HUES64 (cell line): ENCODE results near the gene TOX2.

Source experiments
- H3K27ac ChIP-seq: 2 replicates; pipeline ENCODE4 v1.7.0; 2013; ENCODE audit warnings: low read depth, low read length, inconsistent platforms
- H3K27me3 ChIP-seq: 2 replicates; pipeline ENCODE4 v1.6.1; 2013; ENCODE audit warnings: mild to moderate bottlenecking, low read length; ENCODE audit not compliant: insufficient read depth
- H3K36me3 ChIP-seq: 2 replicates; pipeline ENCODE4 v1.6.1; 2013; ENCODE audit warnings: mild to moderate bottlenecking, low read length; ENCODE audit not compliant: insufficient read depth
- H3K4me1 ChIP-seq: 2 replicates; pipeline ENCODE4 v1.6.1; 2013; ENCODE audit warnings: mild to moderate bottlenecking, low read length, moderate library complexity; ENCODE audit not compliant: insufficient read depth
- H3K4me3 ChIP-seq: 2 replicates; pipeline ENCODE4 v1.5.1; 2013; ENCODE audit warnings: mild to moderate bottlenecking, low read length, moderate library complexity
- H3K9ac ChIP-seq: 2 replicates; pipeline ENCODE4 v1.6.1; 2013; ENCODE audit warnings: mild to moderate bottlenecking, low read depth, low read length
- H3K9me3 ChIP-seq: 2 replicates; pipeline ENCODE4 v1.6.1; 2013; ENCODE audit warnings: low read depth, low read length; ENCODE audit not compliant: insufficient read depth
- WGBS: fragments of 150-250, 120-280 bp; methylation state at CpG from one replicate; pipeline ENCODE4 v1.1.7; 2013; ENCODE audit warnings: missing lambda C conversion rate; 5-methylcytosine and 5-hydroxymethylcytosine counted together

TOX2 gene

DNA sequence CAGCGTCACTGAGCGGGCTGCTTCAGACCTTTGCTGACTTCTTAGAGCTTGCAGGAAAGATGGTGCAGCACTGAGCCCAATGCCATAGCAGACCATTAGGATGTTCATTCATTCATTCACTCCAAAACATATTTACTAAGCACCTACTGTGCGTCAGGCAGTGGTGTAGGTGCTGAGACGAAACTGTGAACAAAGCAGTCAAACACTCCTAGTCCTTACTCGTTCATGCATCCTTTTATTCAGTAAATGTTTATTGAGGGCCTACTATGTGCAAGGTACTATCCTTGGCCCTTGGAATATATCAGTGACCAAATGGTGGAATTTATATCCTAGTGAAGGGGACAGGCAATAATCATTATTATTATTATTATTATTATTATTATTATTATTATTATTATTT lies 76.6 kb downstream of the TOX2 start:
- WGBS: 95% methylated on average over 5 of the region's 5 CpGs

DNA sequence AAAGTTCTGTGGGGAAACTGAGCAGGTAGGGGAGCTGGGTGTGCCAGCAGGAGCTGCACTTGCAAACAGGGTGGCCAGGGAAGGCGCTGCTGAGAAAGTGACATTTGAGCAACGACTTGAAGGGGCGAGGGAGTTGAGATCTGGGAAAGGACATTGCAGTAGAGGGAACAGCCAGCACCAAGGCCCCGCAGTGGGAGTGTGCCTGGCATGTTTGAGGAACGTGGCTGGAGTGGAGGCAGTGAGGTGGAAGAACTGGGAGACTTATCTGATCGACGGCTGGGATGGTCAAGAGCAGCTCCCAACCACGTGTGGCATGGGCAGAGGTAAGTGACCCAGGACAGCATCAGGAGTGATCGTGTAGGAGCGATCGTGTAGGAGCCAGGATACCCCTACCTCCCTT lies 77.3 kb downstream of the TOX2 start:
- Histone ChIP-seq H3K4me3 (no peak overlapping the region), H3K36me3 (no peaks in the 10 kb centered on the region), H3K27me3 (no peaks in the 10 kb centered on the region), H3K9me3 (no peaks in the 10 kb centered on the region), H3K27ac (no peak overlapping the region), H3K9ac (no peak overlapping the region), H3K4me1 (no peaks in the 10 kb centered on the region)
- WGBS: 90% methylated on average over 11 of the region's 11 CpGs

More for the DNA sequence above, 76.6 kb downstream of the TOX2 start:
- Histone ChIP-seq H3K9me3 (no peaks in the 10 kb centered on the region), H3K9ac (no peak overlapping the region), H3K4me3 (no peak overlapping the region), H3K36me3 (no peaks in the 10 kb centered on the region), H3K27me3 (no peaks in the 10 kb centered on the region), H3K4me1 (no peaks in the 10 kb centered on the region), H3K27ac (no peak overlapping the region)

GRCh38 chr20:43992885-43993284 lies 78.2 kb downstream of the TOX2 start:
- Histone ChIP-seq H3K9ac (no peak overlapping the region), H3K4me1 (no peaks in the 10 kb centered on the region), H3K9me3 (no peaks in the 10 kb centered on the region), H3K4me3 (no peak overlapping the region), H3K27ac (no peak overlapping the region), H3K36me3 (no peaks in the 10 kb centered on the region), H3K27me3 (no peaks in the 10 kb centered on the region)
- WGBS: 94% methylated on average over 10 of the region's 10 CpGs

GRCh38 chr20:43993560-43993959 lies 78.9 kb downstream of the TOX2 start:
- Histone ChIP-seq H3K4me3 (no peak overlapping the region), H3K27me3 (no peaks in the 10 kb centered on the region), H3K4me1 (no peaks in the 10 kb centered on the region), H3K27ac (no peak overlapping the region), H3K9ac (no peak overlapping the region), H3K9me3 (no peaks in the 10 kb centered on the region), H3K36me3 (no peaks in the 10 kb centered on the region)
- WGBS: 92% methylated on average over 4 of the region's 4 CpGs

DNA sequence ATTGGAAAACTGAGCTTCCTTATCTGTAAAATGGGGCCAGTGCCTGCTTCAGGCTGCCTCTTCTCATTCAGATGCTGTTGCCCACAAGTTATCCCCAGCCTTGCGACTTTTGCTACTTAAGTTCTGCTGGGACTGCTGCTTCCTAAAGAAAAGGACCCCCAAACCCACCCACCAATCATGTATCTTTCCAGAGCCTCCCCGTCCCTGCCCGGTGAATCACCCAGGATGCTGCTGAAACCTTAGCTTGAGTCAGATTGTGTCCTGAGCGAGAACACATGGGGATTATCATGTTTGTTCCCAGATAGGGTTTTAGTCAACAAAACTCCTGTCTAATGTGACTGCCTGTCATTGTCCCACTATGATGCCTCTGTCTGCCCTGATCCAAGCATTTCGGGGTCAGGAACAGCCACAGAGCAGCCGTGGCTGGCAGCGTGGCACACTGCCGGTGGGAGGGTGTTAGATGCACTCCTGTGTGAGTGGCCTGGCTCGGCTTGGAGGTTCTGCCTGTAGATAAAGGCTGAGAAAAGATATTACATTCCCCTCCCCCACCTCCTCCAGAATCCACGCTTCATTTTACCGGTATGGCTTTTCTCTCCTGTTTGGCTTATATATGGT lies 79.9 kb downstream of the TOX2 start:
- H3K36me3 ChIP-seq: no peaks in the 10 kb centered on the region
- 79% methylated on average over 8 of the region's 11 CpGs for WGBS
- H3K27ac ChIP-seq: no peak overlapping the region

GRCh38 chr20:43995645-43996044 lies 81.0 kb downstream of the TOX2 start:
- Histone ChIP-seq H3K4me3 (no peak overlapping the region), H3K36me3 (no peaks in the 10 kb centered on the region), H3K9ac (no peak overlapping the region), H3K27me3 (no peaks in the 10 kb centered on the region), H3K4me1 (no peaks in the 10 kb centered on the region), H3K27ac (no peak overlapping the region), H3K9me3 (no peaks in the 10 kb centered on the region)

More for the DNA sequence above, 79.9 kb downstream of the TOX2 start:
- Histone ChIP-seq H3K4me3 (no peak overlapping the region), H3K9me3 (no peaks in the 10 kb centered on the region), H3K9ac (no peak overlapping the region), H3K4me1 (no peaks in the 10 kb centered on the region), H3K27me3 (no peaks in the 10 kb centered on the region)

DNA sequence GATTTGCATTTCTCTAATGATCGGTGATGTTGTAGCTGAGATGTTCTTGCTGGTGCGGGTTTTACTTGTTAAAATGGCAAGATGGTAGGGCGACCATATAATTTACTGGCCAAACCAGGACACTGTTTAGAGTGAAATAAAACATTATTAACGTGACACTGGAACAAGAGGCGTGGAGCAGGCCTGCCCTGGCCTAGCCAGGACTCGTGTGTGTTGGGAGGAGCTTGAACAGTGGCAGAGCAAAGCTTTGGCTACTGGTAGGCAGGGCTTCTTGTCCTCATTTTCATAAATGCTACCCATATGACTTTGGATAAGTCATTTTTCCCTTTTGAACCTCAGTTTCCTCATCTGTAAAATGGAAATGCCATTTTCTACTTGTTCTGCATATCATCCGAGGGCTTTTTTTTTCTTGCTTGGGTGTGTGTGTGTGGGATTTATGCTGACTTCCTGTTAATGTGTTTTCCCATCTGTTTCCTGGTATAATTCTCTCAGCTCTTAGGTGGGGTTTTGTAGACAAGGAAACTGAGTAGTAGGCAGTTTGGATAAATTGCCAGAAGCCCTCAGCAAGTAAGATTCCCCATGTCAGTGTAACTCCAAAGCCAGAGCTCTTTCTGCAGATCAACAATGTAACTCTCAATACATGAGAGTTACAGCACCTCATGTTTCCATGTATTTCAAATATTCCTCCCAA lies 81.7 kb downstream of the TOX2 start:
- H3K4me1 ChIP-seq: no peaks in the 10 kb centered on the region
- H3K27me3 ChIP-seq: no peaks in the 10 kb centered on the region
- H3K36me3 ChIP-seq: no peaks in the 10 kb centered on the region
- H3K9me3 ChIP-seq: no peaks in the 10 kb centered on the region
- H3K27ac ChIP-seq: no peak overlapping the region
- H3K9ac ChIP-seq: no peak overlapping the region
- no peak overlapping the region for H3K4me3 ChIP-seq
- 96% methylated on average over 7 of the region's 7 CpGs for WGBS

DNA sequence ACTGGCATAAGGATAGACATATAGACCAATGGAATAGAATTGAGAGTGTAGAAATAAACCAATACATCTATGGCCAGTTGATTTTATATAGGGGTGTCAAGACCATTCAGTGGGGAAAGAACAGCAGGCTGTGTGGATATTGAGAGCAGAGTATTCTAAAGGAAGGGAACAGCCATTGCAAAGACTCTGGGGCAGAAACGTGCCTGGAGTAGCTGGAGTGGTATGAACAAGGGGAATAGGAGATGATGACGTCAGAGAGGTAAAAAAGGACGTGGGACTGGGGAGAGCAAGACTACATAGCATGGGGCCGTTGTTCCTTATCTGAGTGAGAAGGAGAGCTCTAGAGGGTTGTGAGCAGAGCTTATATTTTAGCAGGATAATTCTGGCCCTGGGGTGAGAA lies 85.2 kb downstream of the TOX2 start:
- H3K4me3 ChIP-seq: no peak overlapping the region
- H3K27me3 ChIP-seq: no peaks in the 10 kb centered on the region
- WGBS: 80% methylated on average over 4 of the region's 4 CpGs
- no peak overlapping the region for H3K27ac ChIP-seq
- no peaks in the 10 kb centered on the region for H3K9me3 ChIP-seq
- H3K4me1 ChIP-seq: no peaks in the 10 kb centered on the region
- no peak overlapping the region for H3K9ac ChIP-seq
- H3K36me3 ChIP-seq: no peaks in the 10 kb centered on the region

DNA sequence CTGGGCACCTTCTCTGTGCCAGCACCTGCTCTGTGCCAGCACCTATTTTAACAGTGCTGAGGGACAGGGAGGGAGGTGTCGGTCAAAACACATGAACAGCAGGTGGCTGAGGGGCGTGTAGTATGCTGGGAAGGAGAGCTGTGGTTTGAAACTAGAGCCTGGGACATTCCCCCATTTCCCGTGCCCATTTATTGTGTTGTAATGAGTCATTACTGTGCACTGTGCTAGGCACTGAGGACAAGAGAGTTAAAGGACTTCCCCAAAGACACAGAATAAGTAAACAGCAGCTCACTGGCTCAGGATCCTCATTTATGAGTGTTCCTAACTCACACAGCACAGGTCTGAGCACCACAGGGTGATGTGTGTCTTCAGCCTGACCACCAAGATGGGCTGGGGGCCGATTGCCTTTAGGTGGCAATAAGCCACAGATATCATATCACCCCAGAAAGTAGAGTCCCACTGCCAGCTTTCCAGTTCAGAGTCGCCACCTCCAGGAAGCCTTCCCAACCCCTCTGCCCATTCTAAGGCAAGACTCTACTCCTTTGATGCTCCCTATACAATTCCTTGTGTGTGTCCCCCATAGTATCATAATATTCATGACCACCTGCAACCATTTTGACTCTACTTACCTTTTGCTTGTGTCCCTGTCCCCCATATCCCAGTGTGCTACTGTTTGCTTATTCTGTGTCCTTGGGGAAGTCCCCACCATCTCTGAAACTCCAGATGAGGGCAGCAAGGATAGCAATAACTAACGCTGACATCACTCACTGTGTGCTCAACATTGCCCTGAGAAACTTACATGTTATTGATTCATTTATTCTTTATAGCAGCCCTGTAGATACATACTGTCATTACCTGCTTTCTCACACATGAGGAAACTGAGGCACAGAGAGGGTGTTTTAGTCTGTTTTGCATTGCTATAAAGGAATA lies 87.3 kb downstream of the TOX2 start:
- Histone ChIP-seq H3K4me3 (no peak overlapping the region), H3K9ac (no peak overlapping the region), H3K27me3 (no peaks in the 10 kb centered on the region), H3K4me1 (no peaks in the 10 kb centered on the region), H3K27ac (no peak overlapping the region), H3K36me3 (no peaks in the 10 kb centered on the region), H3K9me3 (no peaks in the 10 kb centered on the region)
- 91% methylated on average over 6 of the region's 6 CpGs for WGBS

DNA sequence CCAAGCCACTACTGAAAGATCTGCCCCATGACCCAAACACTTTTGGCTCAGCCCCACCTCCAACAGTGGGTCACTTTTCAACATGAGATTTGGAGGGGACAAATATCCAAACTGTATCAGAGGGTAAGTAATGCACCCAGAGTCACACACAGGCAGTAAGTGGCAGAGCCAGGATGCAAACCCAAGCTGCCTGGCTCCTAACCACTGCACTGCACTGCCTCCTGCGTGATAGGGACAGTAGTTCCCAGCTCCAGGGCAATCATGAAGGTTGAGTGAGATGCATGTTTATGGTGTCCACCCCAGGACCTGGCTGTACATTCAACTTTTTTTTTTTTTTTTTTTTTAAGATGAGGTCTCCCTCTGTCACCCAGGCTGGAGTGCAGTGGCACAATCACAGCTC lies 88.2 kb downstream of the TOX2 start:
- 95% methylated on average over 1 of the region's 1 CpG for WGBS
- no peak overlapping the region for H3K4me3 ChIP-seq
- H3K9me3 ChIP-seq: no peaks in the 10 kb centered on the region
- H3K9ac ChIP-seq: no peak overlapping the region
- no peak overlapping the region for H3K27ac ChIP-seq
- no peaks in the 10 kb centered on the region for H3K36me3 ChIP-seq
- H3K4me1 ChIP-seq: no peaks in the 10 kb centered on the region
- no peaks in the 10 kb centered on the region for H3K27me3 ChIP-seq

DNA sequence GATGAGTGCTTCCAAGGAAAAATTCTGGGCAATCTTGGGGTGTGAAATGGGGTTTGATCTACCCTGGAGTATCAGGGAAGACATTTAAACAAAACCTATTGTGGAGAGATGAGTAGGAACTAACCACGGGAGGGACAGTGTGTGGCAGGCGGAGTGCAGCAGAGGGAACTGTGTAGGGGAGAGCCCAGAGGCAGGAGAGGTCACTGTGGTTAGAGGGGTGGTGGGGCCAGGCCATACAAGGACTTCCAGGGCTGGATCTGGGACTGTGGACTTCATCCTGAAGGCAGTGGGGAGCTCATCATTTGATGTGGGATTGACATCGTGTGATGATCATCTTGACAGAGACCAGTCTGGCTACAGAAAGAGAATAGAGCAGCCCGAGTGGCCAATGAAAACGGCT lies 89.0 kb downstream of the TOX2 start:
- H3K4me1 ChIP-seq: no peaks in the 10 kb centered on the region
- H3K9ac ChIP-seq: no peak overlapping the region
- no peaks in the 10 kb centered on the region for H3K27me3 ChIP-seq
- no peak overlapping the region for H3K4me3 ChIP-seq
- WGBS: 94% methylated on average over 5 of the region's 5 CpGs
- H3K36me3 ChIP-seq: no peaks in the 10 kb centered on the region
- no peaks in the 10 kb centered on the region for H3K9me3 ChIP-seq
- H3K27ac ChIP-seq: no peak overlapping the region
